IPS-20b (cell line): ENCODE data around the gene TSPOAP1.

Experiments used
- H3K27ac ChIP-seq: one replicate; pipeline ENCODE4 v1.5.1; 2013; ENCODE audit warnings: low read length
- H3K27me3 ChIP-seq: 2 replicates; pipeline ENCODE4 v1.6.1; 2013; ENCODE audit warnings: mild to moderate bottlenecking, low read length, inconsistent platforms; ENCODE audit not compliant: insufficient read depth
- H3K36me3 ChIP-seq: 2 replicates; pipeline ENCODE4 v1.6.1; 2013; ENCODE audit warnings: low read depth, mild to moderate bottlenecking, inconsistent platforms, low read length, moderate library complexity; ENCODE audit not compliant: insufficient read depth
- H3K4me1 ChIP-seq: 2 replicates; pipeline ENCODE4 v1.6.1; 2013; ENCODE audit warnings: mild to moderate bottlenecking, control low read depth, inconsistent platforms, low read length, moderate library complexity; ENCODE audit not compliant: insufficient read depth
- H3K4me3 ChIP-seq: 2 replicates; pipeline ENCODE4 v1.5.1; 2013; ENCODE audit warnings: mild to moderate bottlenecking, low read length, inconsistent platforms
- H3K9ac ChIP-seq: 2 replicates; pipeline ENCODE4 v1.6.1; 2013; ENCODE audit warnings: low read depth, mild to moderate bottlenecking, inconsistent platforms, low read length, moderate library complexity
- H3K9me3 ChIP-seq: 2 replicates; pipeline ENCODE4 v1.6.1; 2013; ENCODE audit warnings: mild to moderate bottlenecking, low read depth, low read length, inconsistent platforms; ENCODE audit not compliant: insufficient read depth

The TSPOAP1 gene

DNA sequence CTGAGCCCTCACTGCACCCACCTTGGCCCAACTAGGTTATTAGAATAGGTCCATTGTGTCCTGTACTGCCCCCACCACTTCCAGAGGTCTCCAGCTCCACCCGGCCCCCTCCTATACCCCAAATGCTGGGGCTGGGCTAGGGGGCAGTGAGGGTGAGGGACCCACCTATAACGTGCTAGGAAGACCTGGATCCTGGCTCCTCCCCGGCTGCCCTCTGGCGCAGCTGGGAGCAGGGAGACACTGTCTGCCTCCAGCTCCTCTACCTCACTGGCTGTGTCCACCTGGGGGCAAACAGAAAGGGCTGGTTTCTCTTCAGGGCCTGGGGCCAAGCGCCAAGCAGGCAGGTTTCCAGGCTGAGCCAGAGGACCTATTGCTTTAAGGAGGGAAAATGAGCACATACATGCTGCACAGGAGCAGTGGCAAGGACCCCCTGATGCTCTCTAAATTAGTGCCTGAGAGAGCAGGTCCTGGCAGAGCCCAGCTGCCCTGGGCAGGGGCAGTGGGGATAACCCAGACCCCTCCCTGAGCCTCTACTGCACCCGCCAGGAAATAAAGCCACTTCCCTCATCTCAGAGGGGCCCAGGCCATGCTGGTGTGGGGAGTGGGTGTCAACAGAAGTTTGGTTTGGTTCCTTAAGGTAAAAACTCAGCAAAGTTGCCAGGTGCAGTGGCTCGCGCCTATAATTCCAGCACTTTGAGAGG is 12.2 kb downstream of the TSPOAP1 start:
- H3K4me1 ChIP-seq = no peaks in the 10 kb centered on the region
- H3K27me3 ChIP-seq = no peaks in the 10 kb centered on the region
- no peak overlapping the region for H3K27ac ChIP-seq
- H3K9me3 ChIP-seq = no peaks in the 10 kb centered on the region
- no peaks in the 10 kb centered on the region for H3K36me3 ChIP-seq
- no peak overlapping the region for H3K4me3 ChIP-seq
- no peak overlapping the region for H3K9ac ChIP-seq

DNA sequence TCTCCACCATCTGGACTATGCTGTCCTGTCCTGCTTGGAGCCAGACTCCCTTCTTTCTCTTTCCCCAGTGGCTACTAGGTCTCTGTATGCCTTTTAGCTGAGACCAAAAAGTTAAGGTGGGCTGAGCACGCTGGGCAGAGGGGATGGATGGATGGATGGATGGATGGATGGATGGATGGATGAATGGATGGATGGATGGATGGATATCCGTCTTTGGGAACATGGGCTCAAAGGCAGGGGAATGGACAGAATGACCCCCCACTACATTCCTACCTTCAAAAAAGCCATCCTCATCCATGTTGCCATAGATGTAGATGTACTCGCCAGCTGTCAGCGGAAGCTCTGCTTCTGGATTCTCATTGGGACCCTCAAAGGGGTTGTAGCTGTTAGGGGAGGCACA is 12.8 kb downstream of the TSPOAP1 start:
- H3K4me3 ChIP-seq = no peak overlapping the region
- no peaks in the 10 kb centered on the region for H3K9me3 ChIP-seq
- no peak overlapping the region for H3K27ac ChIP-seq
- H3K9ac ChIP-seq = no peak overlapping the region
- H3K27me3 ChIP-seq = no peaks in the 10 kb centered on the region
- H3K36me3 ChIP-seq = no peaks in the 10 kb centered on the region
- no peaks in the 10 kb centered on the region for H3K4me1 ChIP-seq

- H3K36me3 ChIP-seq = no peaks in the 10 kb centered on the region
- H3K27me3 ChIP-seq = no peaks in the 10 kb centered on the region
- H3K4me1 ChIP-seq = no peaks in the 10 kb centered on the region
- no peak overlapping the region for H3K9ac ChIP-seq
- no peaks in the 10 kb centered on the region for H3K9me3 ChIP-seq
- no peak overlapping the region for H3K4me3 ChIP-seq
- no peak overlapping the region for H3K27ac ChIP-seq
Measured at GRCh38 chr17:58315281-58315711, 13.3 kb downstream of the TSPOAP1 start.

DNA sequence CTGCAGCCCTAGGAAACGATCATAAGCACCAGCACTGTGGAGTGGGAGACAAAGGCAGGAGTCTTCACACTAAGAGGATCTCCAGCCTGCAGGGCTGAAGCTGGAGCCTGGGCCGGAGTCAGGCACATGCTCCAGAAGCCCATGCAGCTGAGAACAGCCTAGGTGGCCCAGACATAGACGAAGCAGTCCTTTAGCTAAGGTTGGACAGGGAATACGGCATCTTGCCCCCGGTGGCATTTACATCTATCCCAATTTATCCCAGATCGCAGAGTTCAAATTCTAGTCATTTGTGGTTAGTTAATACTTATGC is 13.9 kb downstream of the TSPOAP1 start:
- H3K4me3 ChIP-seq = no peak overlapping the region
- H3K9ac ChIP-seq = no peak overlapping the region
- no peaks in the 10 kb centered on the region for H3K9me3 ChIP-seq
- H3K27ac ChIP-seq = no peak overlapping the region
- no peaks in the 10 kb centered on the region for H3K36me3 ChIP-seq
- no peaks in the 10 kb centered on the region for H3K27me3 ChIP-seq
- H3K4me1 ChIP-seq = no peaks in the 10 kb centered on the region

GRCh38 chr17:58313815-58314705 is 14.5 kb downstream of the TSPOAP1 start:
- Histone ChIP-seq H3K4me3 (no peak overlapping the region), H3K27ac (no peak overlapping the region), H3K9ac (no peak overlapping the region), H3K9me3 (no peaks in the 10 kb centered on the region), H3K4me1 (no peaks in the 10 kb centered on the region), H3K27me3 (no peaks in the 10 kb centered on the region), H3K36me3 (no peaks in the 10 kb centered on the region)

DNA sequence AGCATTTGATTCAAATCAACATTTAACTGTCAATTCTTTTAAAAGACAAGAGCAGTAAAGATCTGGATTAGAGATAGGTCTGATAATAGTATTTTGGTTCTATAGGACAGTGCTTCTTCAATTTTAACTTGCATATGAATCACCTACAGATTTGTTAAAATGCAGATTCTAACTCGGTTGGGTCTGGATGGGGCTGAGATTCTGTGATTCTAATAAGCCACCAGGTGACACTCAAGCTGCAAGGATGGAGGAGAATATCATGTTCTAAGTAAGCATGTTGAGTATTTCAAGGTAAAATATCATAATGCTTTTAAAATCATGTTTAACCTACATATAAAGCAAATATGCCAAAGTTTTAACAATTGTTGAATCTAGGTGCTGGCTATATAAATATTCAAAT is 15.8 kb downstream of the TSPOAP1 start:
- Histone ChIP-seq H3K36me3 (no peaks in the 10 kb centered on the region), H3K9me3 (no peaks in the 10 kb centered on the region), H3K27ac (no peak overlapping the region), H3K27me3 (no peaks in the 10 kb centered on the region), H3K4me3 (no peak overlapping the region), H3K9ac (no peak overlapping the region), H3K4me1 (no peaks in the 10 kb centered on the region)

GRCh38 chr17:58312021-58312630 is 16.5 kb downstream of the TSPOAP1 start:
- Histone ChIP-seq H3K4me1 (no peaks in the 10 kb centered on the region), H3K36me3 (no peaks in the 10 kb centered on the region), H3K4me3 (no peak overlapping the region), H3K9me3 (no peaks in the 10 kb centered on the region), H3K27ac (no peak overlapping the region), H3K27me3 (no peaks in the 10 kb centered on the region), H3K9ac (no peak overlapping the region)

GRCh38 chr17:58311429-58311894 is 17.1 kb downstream of the TSPOAP1 start:
- H3K4me1 ChIP-seq = no peaks in the 10 kb centered on the region
- H3K4me3 ChIP-seq = no peak overlapping the region
- H3K9me3 ChIP-seq = no peaks in the 10 kb centered on the region
- no peaks in the 10 kb centered on the region for H3K36me3 ChIP-seq
- no peak overlapping the region for H3K27ac ChIP-seq
- no peaks in the 10 kb centered on the region for H3K27me3 ChIP-seq
- no peak overlapping the region for H3K9ac ChIP-seq

- Histone ChIP-seq H3K4me1 (no peaks in the 10 kb centered on the region), H3K36me3 (no peaks in the 10 kb centered on the region), H3K27me3 (no peaks in the 10 kb centered on the region), H3K9ac (no peak overlapping the region), H3K27ac (no peak overlapping the region), H3K4me3 (no peak overlapping the region), H3K9me3 (no peaks in the 10 kb centered on the region)
Measured at GRCh38 chr17:58310511-58311428, 17.8 kb downstream of the TSPOAP1 start.

DNA sequence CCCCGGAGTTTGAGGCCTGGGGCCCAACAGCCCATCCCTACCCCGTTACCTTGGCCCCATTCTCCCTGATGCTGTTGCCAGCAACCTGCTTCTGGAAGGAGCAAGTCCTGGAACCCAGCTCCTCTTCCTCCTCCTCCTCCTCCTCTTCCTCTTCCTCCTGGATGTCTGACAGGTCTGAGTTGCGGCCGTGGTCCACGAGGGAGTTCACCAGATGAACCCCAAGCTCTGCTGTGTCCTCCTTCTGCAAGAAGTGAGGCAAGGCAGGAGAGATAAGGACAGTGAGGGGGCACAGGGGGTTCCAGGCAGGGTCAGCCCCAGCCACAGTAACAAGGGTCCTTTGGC is 18.7 kb downstream of the TSPOAP1 start:
- Histone ChIP-seq H3K36me3 (no peaks in the 10 kb centered on the region), H3K27ac (no peak overlapping the region), H3K9me3 (no peaks in the 10 kb centered on the region), H3K4me1 (no peaks in the 10 kb centered on the region), H3K27me3 (no peaks in the 10 kb centered on the region), H3K9ac (no peak overlapping the region), H3K4me3 (no peak overlapping the region)
